ENCODE measurements around the gene RORB.

RORB gene

DNA sequence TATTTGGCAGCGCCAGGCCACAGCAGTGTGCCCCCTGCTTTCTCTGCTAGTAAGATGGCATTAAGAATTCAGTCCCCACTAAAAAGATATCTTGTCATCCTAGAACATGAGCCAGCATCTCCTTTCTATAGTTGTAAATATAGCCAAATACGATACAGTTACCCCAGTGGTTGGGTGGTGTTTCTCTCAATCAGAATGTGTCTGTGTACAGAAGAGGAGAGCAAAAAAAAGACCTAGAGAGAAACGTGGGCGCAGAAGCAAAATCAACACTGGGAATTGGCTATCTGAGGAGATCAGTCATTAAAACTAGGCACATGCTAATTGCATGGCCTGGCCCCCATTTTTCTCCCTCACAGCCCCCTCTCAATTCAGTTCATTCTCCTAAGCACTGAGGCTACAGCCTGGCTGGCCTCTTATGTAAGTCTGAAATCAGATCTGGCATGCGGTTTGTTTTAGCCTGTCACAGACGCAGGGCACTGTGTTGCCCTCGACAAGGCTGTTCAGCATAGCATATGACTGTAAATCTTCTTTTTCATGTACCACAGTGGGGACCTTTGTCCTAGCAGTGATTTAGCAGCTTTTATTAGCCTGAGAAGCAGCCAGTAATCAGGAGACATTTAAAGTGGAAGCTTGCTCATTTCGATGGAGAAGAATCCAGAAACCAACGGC, 57.8 kb downstream of the RORB start:
- H3K27me3 ChIP-seq (ENCODE audit: insufficient read depth, low read length), result no peaks in the 10 kb centered on the region
- no peaks in the 10 kb centered on the region for H3K36me3 ChIP-seq (ENCODE audit: insufficient read depth, low read depth, low read length)
- H3K4me3 ChIP-seq (ENCODE audit: low read length), result no peak overlapping the region
- H3K4me1 ChIP-seq (ENCODE audit: insufficient read depth, low read length), result peaks cover 7% of the 10 kb centered on the region; the same call in 1 of the 2 replicates
- H3K9me3 ChIP-seq (ENCODE audit: insufficient read depth, low read depth, low read length), result no peaks in the 10 kb centered on the region
- H3K9ac ChIP-seq (ENCODE audit: low read depth, low read length), result no peak overlapping the region
- no peak overlapping the region for H3K27ac ChIP-seq (ENCODE audit: low read length)

DNA sequence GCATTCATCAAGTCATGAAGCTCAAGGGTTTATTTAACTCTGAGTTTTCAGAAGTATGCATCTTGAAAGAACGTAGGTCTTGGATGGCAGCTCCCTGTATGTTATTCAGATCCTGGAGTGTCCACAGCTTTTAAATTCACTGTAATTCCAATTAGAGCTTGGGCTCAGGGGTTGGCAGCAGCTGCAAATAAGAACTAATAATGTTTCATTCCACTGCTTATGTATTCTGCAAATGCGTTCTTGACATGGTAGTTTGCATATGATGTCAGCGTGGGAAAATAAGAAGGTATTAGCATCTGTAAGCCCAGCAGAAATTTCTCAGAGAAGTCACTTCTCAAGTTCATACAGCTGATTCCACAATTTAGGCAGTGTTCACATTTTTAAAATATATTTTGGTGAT, 58.4 kb downstream of the RORB start:
- Histone ChIP-seq H3K9ac (ENCODE audit: low read depth, low read length) (no peak overlapping the region), H3K9me3 (ENCODE audit: insufficient read depth, low read depth, low read length) (no peaks in the 10 kb centered on the region), H3K27ac (ENCODE audit: low read length) (no peak overlapping the region), H3K36me3 (ENCODE audit: insufficient read depth, low read depth, low read length) (no peaks in the 10 kb centered on the region), H3K4me3 (ENCODE audit: low read length) (no peak overlapping the region), H3K4me1 (ENCODE audit: insufficient read depth, low read length) (peaks cover 7% of the 10 kb centered on the region; the same call in 1 of the 2 replicates), H3K27me3 (ENCODE audit: insufficient read depth, low read length) (no peaks in the 10 kb centered on the region)

DNA sequence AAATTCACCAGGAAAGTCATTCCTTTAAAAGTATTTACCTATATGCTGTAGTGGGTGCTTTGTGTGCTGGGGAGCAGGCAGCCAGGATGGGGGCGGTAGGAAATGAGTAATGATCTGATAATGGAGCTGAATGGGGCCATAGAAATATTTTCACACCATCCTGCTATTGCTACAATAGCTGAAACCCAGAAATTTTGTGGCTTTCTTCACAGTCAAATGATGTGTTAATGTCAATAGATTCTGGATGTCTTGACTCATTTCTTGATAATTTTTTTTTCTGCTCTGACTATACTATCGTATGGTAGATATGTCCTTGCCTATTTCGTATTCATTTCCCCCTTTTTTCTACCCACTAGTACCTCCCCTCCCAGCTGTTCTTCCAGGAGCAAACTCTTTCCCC, 59.5 kb downstream of the RORB start:
- Histone ChIP-seq H3K27me3 (ENCODE audit: insufficient read depth, low read length) (no peaks in the 10 kb centered on the region), H3K9ac (ENCODE audit: low read depth, low read length) (no peak overlapping the region), H3K36me3 (ENCODE audit: insufficient read depth, low read depth, low read length) (no peaks in the 10 kb centered on the region), H3K4me1 (ENCODE audit: insufficient read depth, low read length) (peaks cover 7% of the 10 kb centered on the region; the same call in 1 of the 2 replicates), H3K27ac (ENCODE audit: low read length) (no peak overlapping the region), H3K4me3 (ENCODE audit: low read length) (no peak overlapping the region), H3K9me3 (ENCODE audit: insufficient read depth, low read depth, low read length) (no peaks in the 10 kb centered on the region)

DNA sequence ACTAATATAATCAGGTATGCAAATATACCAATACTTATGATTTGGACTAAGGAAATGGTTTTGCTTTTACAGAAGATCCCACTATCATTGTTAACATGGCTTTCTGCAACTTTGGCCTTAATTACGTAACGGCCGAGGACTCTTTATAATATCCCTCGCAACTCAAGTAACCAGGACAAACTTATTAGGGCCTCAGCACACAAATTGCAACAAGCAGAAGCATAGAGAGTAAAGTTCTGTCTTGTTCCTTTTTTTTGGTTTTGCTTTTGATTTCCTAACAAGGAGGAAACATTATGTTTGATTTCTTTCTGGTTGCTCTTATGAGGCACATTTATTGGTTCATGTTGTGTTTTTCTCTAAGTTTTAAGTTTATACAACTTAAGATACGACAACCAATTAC, 60.4 kb downstream of the RORB start:
- Histone ChIP-seq H3K9ac (ENCODE audit: low read depth, low read length) (no peak overlapping the region), H3K36me3 (ENCODE audit: insufficient read depth, low read depth, low read length) (no peaks in the 10 kb centered on the region), H3K4me1 (ENCODE audit: insufficient read depth, low read length) (peaks cover 7% of the 10 kb centered on the region; the same call in 1 of the 2 replicates), H3K9me3 (ENCODE audit: insufficient read depth, low read depth, low read length) (no peaks in the 10 kb centered on the region), H3K27me3 (ENCODE audit: insufficient read depth, low read length) (no peaks in the 10 kb centered on the region), H3K27ac (ENCODE audit: low read length) (no peak overlapping the region), H3K4me3 (ENCODE audit: low read length) (no peak overlapping the region)

DNA sequence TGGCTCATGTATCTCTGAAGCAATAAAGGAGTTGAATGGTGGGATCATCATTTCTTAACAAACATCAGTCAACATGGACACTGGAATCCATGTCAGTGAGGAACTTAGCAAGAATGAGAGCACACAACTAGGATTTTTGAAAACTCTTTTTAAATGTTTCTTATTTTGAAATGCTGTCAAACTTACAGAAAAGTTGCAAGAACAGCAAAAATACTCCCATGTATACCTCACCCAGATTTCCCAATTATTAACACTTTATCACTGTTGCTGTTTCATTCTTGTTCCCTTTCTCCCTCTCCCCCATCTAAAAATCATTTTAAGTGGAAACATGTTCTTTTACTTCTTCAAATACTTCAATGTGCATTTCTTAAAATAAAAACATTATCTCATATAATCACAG, 65.5 kb downstream of the RORB start:
- H3K9me3 ChIP-seq (ENCODE audit: insufficient read depth, low read depth, low read length), result no peaks in the 10 kb centered on the region
- H3K4me3 ChIP-seq (ENCODE audit: low read length), result no peak overlapping the region
- no peaks in the 10 kb centered on the region for H3K36me3 ChIP-seq (ENCODE audit: insufficient read depth, low read depth, low read length)
- no peaks in the 10 kb centered on the region for H3K27me3 ChIP-seq (ENCODE audit: insufficient read depth, low read length)
- no peak overlapping the region for H3K27ac ChIP-seq (ENCODE audit: low read length)
- peaks cover 8% of the 10 kb centered on the region; the same call in 1 of the 2 replicates for H3K4me1 ChIP-seq (ENCODE audit: insufficient read depth, low read length)
- no peak overlapping the region for H3K9ac ChIP-seq (ENCODE audit: low read depth, low read length)

DNA sequence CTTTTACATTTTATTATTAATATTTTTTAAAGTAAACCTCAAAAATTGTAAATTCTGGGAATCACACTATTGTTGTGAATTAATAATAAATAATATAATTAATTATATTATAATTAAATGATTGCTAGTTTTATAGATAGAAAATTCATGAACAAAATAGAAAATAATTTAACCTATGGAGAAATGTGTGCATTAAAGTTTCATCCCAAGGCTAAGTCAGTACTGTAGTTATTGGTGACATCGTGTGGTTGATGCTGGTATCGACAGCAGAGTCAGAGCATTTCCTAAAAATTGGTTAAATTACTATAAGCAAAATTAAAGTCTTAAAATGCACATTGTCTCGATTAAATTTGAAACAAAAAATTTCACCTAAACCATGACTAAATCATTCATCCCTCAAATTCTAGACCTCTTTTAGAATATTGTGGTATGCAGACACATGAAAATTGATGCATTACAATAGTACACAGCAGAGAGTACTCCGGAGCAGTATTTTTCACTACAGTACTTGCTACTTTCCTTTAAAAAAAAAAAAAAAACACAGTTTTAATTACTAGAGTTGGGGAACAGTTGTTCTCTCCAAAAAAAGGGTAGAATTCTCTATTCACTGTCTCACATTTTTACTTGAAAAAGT, 73.9 kb downstream of the RORB start:
- Histone ChIP-seq H3K36me3 (ENCODE audit: insufficient read depth, low read depth, low read length) (no peaks in the 10 kb centered on the region), H3K4me1 (ENCODE audit: insufficient read depth, low read length) (peaks cover 25% of the 10 kb centered on the region; the same call in 1 of the 2 replicates), H3K27ac (ENCODE audit: low read length) (no peak overlapping the region), H3K27me3 (ENCODE audit: insufficient read depth, low read length) (no peaks in the 10 kb centered on the region), H3K9me3 (ENCODE audit: insufficient read depth, low read depth, low read length) (no peaks in the 10 kb centered on the region), H3K9ac (ENCODE audit: low read depth, low read length) (no peak overlapping the region), H3K4me3 (ENCODE audit: low read length) (no peak overlapping the region)

DNA sequence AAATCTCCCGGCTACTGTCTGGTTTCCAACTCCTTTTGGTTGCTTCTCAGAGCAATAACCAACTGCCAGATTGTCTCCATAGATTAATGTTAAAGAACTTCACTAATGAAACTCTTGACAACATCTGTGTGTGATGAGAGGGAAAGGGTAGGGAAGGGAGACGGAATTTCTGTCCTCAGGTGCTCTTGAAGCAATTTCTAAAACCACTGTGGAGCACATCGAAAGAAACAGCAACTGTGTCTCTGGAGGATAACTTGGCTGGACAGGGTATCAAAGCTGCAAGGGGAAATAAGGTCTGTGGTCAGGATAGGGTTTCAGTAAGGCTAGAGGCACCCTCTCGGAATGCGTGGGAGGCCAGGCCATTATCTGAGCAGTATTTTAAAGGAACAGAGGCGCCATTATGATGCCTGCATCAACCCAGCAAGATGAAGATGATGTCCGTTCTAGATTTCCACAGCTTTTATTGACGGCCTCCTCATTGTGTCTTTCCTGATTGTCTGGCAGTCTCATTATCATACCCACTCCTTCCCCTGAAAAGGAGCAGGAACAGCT, 76.6 kb downstream of the RORB start:
- Histone ChIP-seq H3K36me3 (ENCODE audit: insufficient read depth, low read depth, low read length) (no peaks in the 10 kb centered on the region), H3K4me3 (ENCODE audit: low read length) (no peak overlapping the region), H3K9me3 (ENCODE audit: insufficient read depth, low read depth, low read length) (no peaks in the 10 kb centered on the region), H3K4me1 (ENCODE audit: insufficient read depth, low read length) (peaks cover 25% of the 10 kb centered on the region; the same call in 1 of the 2 replicates), H3K9ac (ENCODE audit: low read depth, low read length) (no peak overlapping the region), H3K27me3 (ENCODE audit: insufficient read depth, low read length) (no peaks in the 10 kb centered on the region), H3K27ac (ENCODE audit: low read length) (no peak overlapping the region)

DNA sequence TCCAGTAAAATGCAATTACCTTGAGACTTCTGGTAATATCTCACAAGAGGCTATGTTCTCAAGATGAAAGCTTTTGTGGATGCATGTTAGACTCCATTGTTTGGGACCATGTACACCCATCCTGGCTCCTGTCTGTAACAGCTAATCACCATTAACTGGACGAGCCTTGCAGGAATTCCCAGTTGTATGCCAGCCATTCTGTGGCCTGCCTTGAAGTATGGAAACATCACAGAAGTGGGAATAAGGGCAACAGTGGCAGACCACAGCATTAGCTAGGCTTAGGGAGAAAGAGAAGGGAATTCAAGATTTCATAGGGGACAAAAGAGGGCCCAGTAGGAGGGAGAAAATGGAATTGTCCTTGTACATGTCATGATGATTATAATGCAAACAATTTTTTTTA, 79.0 kb downstream of the RORB start:
- no peaks in the 10 kb centered on the region for H3K27me3 ChIP-seq (ENCODE audit: insufficient read depth, low read length)

DNA sequence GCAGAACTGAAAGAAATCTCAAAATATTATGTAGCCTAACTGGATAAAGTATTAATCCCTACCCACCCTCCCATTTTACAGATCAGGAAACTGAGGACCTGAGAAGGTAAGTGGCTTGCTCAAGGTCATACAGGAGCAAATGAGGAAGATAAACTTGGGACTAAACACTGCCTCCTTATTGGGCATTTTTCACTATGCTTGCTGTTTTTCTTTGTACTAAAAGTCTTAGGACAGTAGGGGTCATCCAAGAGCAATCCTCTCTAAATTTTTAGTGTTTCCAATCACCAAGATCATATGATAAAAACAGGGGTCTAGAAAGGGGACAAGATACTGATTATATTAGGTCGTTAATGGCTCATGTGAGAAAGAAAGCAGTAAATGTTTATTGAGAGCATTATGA, 80.8 kb downstream of the RORB start:
- H3K9me3 ChIP-seq (ENCODE audit: insufficient read depth, low read depth, low read length), result no peaks in the 10 kb centered on the region
- H3K9ac ChIP-seq (ENCODE audit: low read depth, low read length), result no peak overlapping the region
- no peaks in the 10 kb centered on the region for H3K27me3 ChIP-seq (ENCODE audit: insufficient read depth, low read length)
- H3K27ac ChIP-seq (ENCODE audit: low read length), result no peak overlapping the region
- H3K4me3 ChIP-seq (ENCODE audit: low read length), result no peak overlapping the region
- no peaks in the 10 kb centered on the region for H3K36me3 ChIP-seq (ENCODE audit: insufficient read depth, low read depth, low read length)
- H3K4me1 ChIP-seq (ENCODE audit: insufficient read depth, low read length), result peaks cover 14% of the 10 kb centered on the region; the same call in 1 of the 2 replicates

More for the DNA sequence above, 79.0 kb downstream of the RORB start:
- Histone ChIP-seq H3K9me3 (ENCODE audit: insufficient read depth, low read depth, low read length) (no peaks in the 10 kb centered on the region), H3K36me3 (ENCODE audit: insufficient read depth, low read depth, low read length) (no peaks in the 10 kb centered on the region), H3K9ac (ENCODE audit: low read depth, low read length) (no peak overlapping the region), H3K4me1 (ENCODE audit: insufficient read depth, low read length) (peaks cover 25% of the 10 kb centered on the region; the same call in 1 of the 2 replicates), H3K27ac (ENCODE audit: low read length) (no peak overlapping the region), H3K4me3 (ENCODE audit: low read length) (no peak overlapping the region)

DNA sequence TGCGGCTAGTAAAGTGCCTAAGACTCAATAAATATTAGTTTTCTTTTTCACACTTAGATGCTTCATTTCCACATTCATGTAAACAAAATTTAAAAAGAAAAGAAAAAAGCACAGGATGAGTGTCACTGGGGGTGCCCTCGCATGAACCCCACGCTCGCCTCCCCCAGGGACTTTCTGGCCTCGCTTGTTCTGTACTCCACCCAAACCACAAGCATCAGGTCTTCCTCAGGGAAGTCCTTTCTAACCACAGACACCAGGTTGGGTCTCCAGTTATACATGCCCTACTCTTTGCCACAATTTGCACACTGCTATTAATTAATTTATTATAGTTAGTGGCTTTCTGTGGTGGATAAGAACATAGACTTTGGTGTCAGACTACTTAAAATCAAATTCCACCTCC, 92.4 kb downstream of the RORB start:
- no peaks in the 10 kb centered on the region for H3K36me3 ChIP-seq (ENCODE audit: insufficient read depth, low read depth, low read length)
- H3K9ac ChIP-seq (ENCODE audit: low read depth, low read length), result no peak overlapping the region
- H3K4me1 ChIP-seq (ENCODE audit: insufficient read depth, low read length), result no peaks in the 10 kb centered on the region
- no peaks in the 10 kb centered on the region for H3K9me3 ChIP-seq (ENCODE audit: insufficient read depth, low read depth, low read length)
- H3K27me3 ChIP-seq (ENCODE audit: insufficient read depth, low read length), result no peaks in the 10 kb centered on the region
- H3K4me3 ChIP-seq (ENCODE audit: low read length), result no peak overlapping the region
- H3K27ac ChIP-seq (ENCODE audit: low read length), result no peak overlapping the region

DNA sequence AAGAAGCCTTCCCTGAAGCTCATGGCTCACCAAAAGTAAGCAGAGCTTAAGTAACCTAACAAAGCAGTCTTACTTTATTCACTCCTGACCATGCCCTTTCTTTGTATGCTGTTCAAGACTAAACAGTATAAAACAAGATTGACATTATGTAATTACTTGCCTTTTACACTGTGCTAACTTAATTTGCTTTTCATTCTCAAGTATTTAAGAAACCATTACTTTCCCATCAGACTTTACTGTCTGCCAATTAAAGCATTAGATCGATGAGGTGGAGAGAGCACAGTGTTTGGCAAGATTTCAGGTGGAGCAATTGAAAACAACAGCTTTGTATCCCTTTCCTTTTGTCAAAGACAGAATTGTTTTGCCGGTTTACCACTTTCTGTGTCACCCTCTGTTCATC, 98.2 kb downstream of the RORB start:
- Histone ChIP-seq H3K4me3 (ENCODE audit: low read length) (no peak overlapping the region), H3K36me3 (ENCODE audit: insufficient read depth, low read depth, low read length) (no peaks in the 10 kb centered on the region), H3K27ac (ENCODE audit: low read length) (no peak overlapping the region), H3K4me1 (ENCODE audit: insufficient read depth, low read length) (no peaks in the 10 kb centered on the region), H3K27me3 (ENCODE audit: insufficient read depth, low read length) (no peaks in the 10 kb centered on the region), H3K9ac (ENCODE audit: low read depth, low read length) (no peak overlapping the region), H3K9me3 (ENCODE audit: insufficient read depth, low read depth, low read length) (no peaks in the 10 kb centered on the region)

DNA sequence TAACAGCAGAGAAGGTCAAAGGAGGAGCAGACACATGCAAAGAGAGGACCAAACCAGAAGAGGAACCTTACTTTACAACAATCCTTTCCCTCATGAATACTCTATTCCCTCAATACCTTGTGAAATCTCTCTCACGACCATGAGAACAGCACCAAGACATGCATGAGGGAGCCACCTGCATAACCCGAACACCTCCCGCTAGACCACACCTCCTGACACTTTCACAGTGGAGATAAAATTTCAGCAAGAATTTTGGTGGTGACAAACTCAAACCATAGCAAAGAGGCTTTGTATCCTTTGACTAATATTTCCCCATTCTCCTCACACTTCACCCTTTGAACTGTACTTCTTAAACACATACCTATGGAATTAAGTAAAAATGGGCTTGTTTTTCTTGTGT, 101.7 kb downstream of the RORB start:
- no peaks in the 10 kb centered on the region for H3K27me3 ChIP-seq (ENCODE audit: insufficient read depth, low read length)
- no peak overlapping the region for H3K27ac ChIP-seq (ENCODE audit: low read length)
- H3K4me1 ChIP-seq (ENCODE audit: insufficient read depth, low read length), result no peaks in the 10 kb centered on the region
- no peaks in the 10 kb centered on the region for H3K9me3 ChIP-seq (ENCODE audit: insufficient read depth, low read depth, low read length)
- H3K4me3 ChIP-seq (ENCODE audit: low read length), result no peak overlapping the region
- no peaks in the 10 kb centered on the region for H3K36me3 ChIP-seq (ENCODE audit: insufficient read depth, low read depth, low read length)
- H3K9ac ChIP-seq (ENCODE audit: low read depth, low read length), result no peak overlapping the region

All from iPS-20b (cell line).